A549 treated with Mapracorat at 1 μM for 4 hours (cell line): ENCODE results near the gene DNAJB9. TPM values are rescaled to one million over a fixed set of nuclear protein-coding genes. Genes with fewer than 3 reads are reported as not detected.

Experiments
- total RNA-seq: library from RNA; stranded (reverse); fragments of 200-300 nt; extraction: Qiagen RNA extraction; gene quantifications from 5 replicates; pipeline ENCODE4 v1.2.3, GENCODE V29; 2022

Gene DNAJB9
- 8.2 to 10.8 TPM (median 8.7 TPM) in 5 replicates for total RNA-seq

GRCh38 chr7:108569381-108570145 is at the start of gene DNAJB9, which contains the start of gene THAP5:
Gene DNAJB9, plus strand, starts transcription at chr7:108569874. Its CDS starts 1,853 bp downstream, at chr7:108571727.
Gene THAP5, minus strand, starts transcription at chr7:108569706. Its CDS starts 137 bp downstream, at chr7:108569569.

GRCh38 chr7:108525985-108526767 is 43.5 kb upstream of the DNAJB9 start, which contains the start of gene PNPLA8:
Gene PNPLA8, minus strand, starts transcription at chr7:108526135. Its CDS starts 10,644 bp downstream, at chr7:108515491.

Other genes with a start within 250 kb of the DNAJB9 start
- 77.0 to 105 TPM (median 98.6 TPM) in 5 replicates for gene NRCAM, start 113.4 kb upstream of the DNAJB9 start, total RNA-seq
- 13.0 to 18.7 TPM (median 16.8 TPM) in 5 replicates for gene PNPLA8, start 43.7 kb upstream of the DNAJB9 start, total RNA-seq
- 11.0 to 15.8 TPM (median 14.0 TPM) in 5 replicates for gene THAP5, start 168 bp upstream of the DNAJB9 start, total RNA-seq